H9 (cell line): ENCODE measurements around the gene GRIK1. TPM values are rescaled to one million over a fixed set of nuclear protein-coding genes. Genes with fewer than 3 reads are reported as not detected.

Experiments used
- DNase-seq: peaks from one replicate; pipeline ENCODE4 v3.0.0-alpha.2; 2017
- H2AFZ ChIP-seq: one replicate; pipeline ENCODE4 v1.6.1; 2013; ENCODE audit warnings: mild to moderate bottlenecking, low read length, control low read depth, moderate library complexity
- H2AK5ac ChIP-seq: 2 replicates; pipeline ENCODE4 v1.6.1; 2013; ENCODE audit warnings: low read length, control low read depth, mixed read lengths; ENCODE audit not compliant: insufficient read length
- H2BK120ac ChIP-seq: one replicate; pipeline ENCODE4 v1.6.1; 2013; ENCODE audit warnings: low read depth, mild to moderate bottlenecking, low read length, control low read depth, inconsistent platforms; ENCODE audit not compliant: poor library complexity, severe bottlenecking
- H2BK12ac ChIP-seq: 2 replicates; pipeline ENCODE4 v1.6.1; 2013; ENCODE audit warnings: low read length, control low read depth, mixed read lengths, low read depth; ENCODE audit not compliant: insufficient read length
- H2BK15ac ChIP-seq: 2 replicates; pipeline ENCODE4 v1.6.1; 2013; ENCODE audit warnings: low read depth, low read length, control low read depth
- H2BK20ac ChIP-seq: one replicate; pipeline ENCODE4 v1.6.1; 2013; ENCODE audit warnings: low read depth, mild to moderate bottlenecking, low read length, control low read depth, inconsistent platforms; ENCODE audit not compliant: poor library complexity, severe bottlenecking
- H2BK5ac ChIP-seq: 2 replicates; pipeline ENCODE4 v1.6.1; 2013; ENCODE audit warnings: low read length, control low read depth, mixed read lengths; ENCODE audit not compliant: insufficient read length
- H3K14ac ChIP-seq: 2 replicates; pipeline ENCODE4 v1.6.1; 2013; ENCODE audit warnings: low read length, control low read depth; ENCODE audit not compliant: insufficient read depth
- H3K18ac ChIP-seq: 2 replicates; pipeline ENCODE4 v1.6.1; 2013; ENCODE audit warnings: low read depth, mild to moderate bottlenecking, mixed read lengths, low read length, control low read depth; ENCODE audit not compliant: insufficient read length
- H3K23ac ChIP-seq: 2 replicates; pipeline ENCODE4 v1.6.1; 2013; ENCODE audit warnings: low read length, control low read depth, mixed read lengths, low read depth; ENCODE audit not compliant: insufficient read length
- H3K23me2 ChIP-seq: 2 replicates; pipeline ENCODE4 v1.6.1; 2013; ENCODE audit warnings: low read depth, mild to moderate bottlenecking, mixed read lengths, low read length, control low read depth; ENCODE audit not compliant: insufficient read length, poor library complexity, severe bottlenecking
- H3K27ac ChIP-seq: 2 replicates; pipeline ENCODE4 v1.5.1; 2013; ENCODE audit warnings: low read length, control low read depth, mixed read lengths, low read depth; ENCODE audit not compliant: insufficient read length
- H3K27me3 ChIP-seq: 2 replicates; pipeline ENCODE4 v1.6.1; 2013; ENCODE audit warnings: low read length, control low read depth, inconsistent platforms; ENCODE audit not compliant: insufficient read depth
- H3K4ac ChIP-seq: 2 replicates; pipeline ENCODE4 v1.6.1; 2013; ENCODE audit warnings: low read depth, mild to moderate bottlenecking, control low read depth, inconsistent platforms, low read length, moderate library complexity
- H3K4me1 ChIP-seq: 2 replicates; pipeline ENCODE4 v1.6.1; 2013; ENCODE audit warnings: low read length, control low read depth, inconsistent platforms; ENCODE audit not compliant: insufficient read depth
- H3K4me2 ChIP-seq: 2 replicates; pipeline ENCODE4 v1.6.1; 2013; ENCODE audit warnings: low read length, control low read depth, mixed read lengths; ENCODE audit not compliant: insufficient read length, insufficient read depth
- H3K56ac ChIP-seq: 2 replicates; pipeline ENCODE4 v1.6.1; 2013; ENCODE audit warnings: low read depth, mild to moderate bottlenecking, mixed read lengths, low read length, control low read depth; ENCODE audit not compliant: insufficient read length
- H3K79me1 ChIP-seq: 2 replicates; pipeline ENCODE4 v1.6.1; 2013; ENCODE audit warnings: low read depth, mild to moderate bottlenecking, moderate library complexity, low read length, control low read depth, inconsistent platforms; ENCODE audit not compliant: insufficient read depth, poor library complexity, severe bottlenecking
- H3K79me2 ChIP-seq: 2 replicates; pipeline ENCODE4 v1.6.1; 2013; ENCODE audit warnings: low read length, control low read depth, inconsistent platforms; ENCODE audit not compliant: insufficient read depth
- H3K9ac ChIP-seq: 2 replicates; pipeline ENCODE4 v1.6.1; 2013; ENCODE audit warnings: low read length, control low read depth, mixed read lengths; ENCODE audit not compliant: insufficient read length; ENCODE audit errors: extremely low read depth
- H3K9me3 ChIP-seq: one replicate; pipeline ENCODE4 v1.6.1; 2013; ENCODE audit warnings: low read depth, low read length, inconsistent platforms; ENCODE audit not compliant: control insufficient read depth
- H3T11ph ChIP-seq: one replicate; pipeline ENCODE4 v1.6.1; 2013; ENCODE audit warnings: mild to moderate bottlenecking, low read length, control low read depth, inconsistent platforms
- H4K20me1 ChIP-seq: one replicate; pipeline ENCODE4 v1.6.1; 2013; ENCODE audit not compliant: control insufficient read depth, insufficient read length, insufficient read depth
- H4K5ac ChIP-seq: 2 replicates; pipeline ENCODE4 v1.6.1; 2013; ENCODE audit warnings: low read depth, mild to moderate bottlenecking, mixed read lengths, low read length, control low read depth; ENCODE audit not compliant: insufficient read length
- H4K8ac ChIP-seq: replicated peaks from 2 replicates; pipeline ENCODE4 v1.6.1; 2013; ENCODE audit warnings: low read length, control low read depth, mixed read lengths, low read depth; ENCODE audit not compliant: insufficient read length
- H4K91ac ChIP-seq: 2 replicates; pipeline ENCODE4 v1.6.1; 2013; ENCODE audit warnings: low read depth, mild to moderate bottlenecking, moderate library complexity, mixed read lengths, low read length, control low read depth; ENCODE audit not compliant: insufficient read length
- H3K27ac Mint-ChIP-seq, 3 experiments: 2 replicates in 2 of 3; 3 replicates in 1 of 3; pipeline ENCODE4 v1.8.0; 2020 to 2021; ENCODE audit warnings: mixed read lengths in 3 of 3, mild to moderate bottlenecking in 1 of 3, moderate library complexity in 1 of 3
- H3K27me3 Mint-ChIP-seq: 2 replicates; pipeline ENCODE4 v1.8.0; 2021; ENCODE audit warnings: low read depth, mild to moderate bottlenecking, moderate library complexity, mixed read lengths
- H3K36me3 Mint-ChIP-seq, 3 experiments: 2 replicates in 2 of 3; 3 replicates in 1 of 3; pipeline ENCODE4 v1.8.0; 2020 to 2021; ENCODE audit warnings: low read depth in 3 of 3, mixed read lengths in 3 of 3; ENCODE audit not compliant: insufficient read depth in 1 of 3
- H3K4me1 Mint-ChIP-seq, 2 experiments: 2 replicates each; pipeline ENCODE4 v1.8.0; 2020; ENCODE audit warnings: mixed read lengths in 2 of 2
- H3K4me3 Mint-ChIP-seq, 2 experiments: 2 replicates in 1 of 2; 3 replicates in 1 of 2; pipeline ENCODE4 v1.8.0; 2020 to 2021; ENCODE audit warnings: mild to moderate bottlenecking in 2 of 2, mixed read lengths in 2 of 2, moderate library complexity in 1 of 2
- H3K9me3 Mint-ChIP-seq, 2 experiments: 2 replicates in 1 of 2; 3 replicates in 1 of 2; pipeline ENCODE4 v1.8.0; 2020; ENCODE audit warnings: mild to moderate bottlenecking in 2 of 2, mixed read lengths in 2 of 2, moderate library complexity in 1 of 2
- WGBS: extraction: QIAGEN DNeasy Blood & Tissue Kit; methylation state at CpG from one replicate; pipeline ENCODE4 v1.1.7; 2013; ENCODE audit warnings: missing lambda C conversion rate, low lambda C conversion rate, mixed read lengths; ENCODE audit not compliant: insufficient read length; ENCODE audit errors: extremely low coverage; 5-methylcytosine and 5-hydroxymethylcytosine counted together
- total RNA-seq: library from RNA; stranded (reverse); gene quantifications from 2 replicates; pipeline ENCODE4 v1.2.1, GENCODE V29; 2021
- TF ChIP-seq, protein P1 (sequence below): fragments of 200-600 bp; sonication (generic); conservative IDR thresholded peaks from 3 replicates; pipeline ENCODE4 v1.8.0; 2021; ENCODE audit warnings: antibody characterized with exemption, mild to moderate bottlenecking

Gene GRIK1
- total RNA-seq, 1 experiment from 2014 or later: not detected

DNA sequence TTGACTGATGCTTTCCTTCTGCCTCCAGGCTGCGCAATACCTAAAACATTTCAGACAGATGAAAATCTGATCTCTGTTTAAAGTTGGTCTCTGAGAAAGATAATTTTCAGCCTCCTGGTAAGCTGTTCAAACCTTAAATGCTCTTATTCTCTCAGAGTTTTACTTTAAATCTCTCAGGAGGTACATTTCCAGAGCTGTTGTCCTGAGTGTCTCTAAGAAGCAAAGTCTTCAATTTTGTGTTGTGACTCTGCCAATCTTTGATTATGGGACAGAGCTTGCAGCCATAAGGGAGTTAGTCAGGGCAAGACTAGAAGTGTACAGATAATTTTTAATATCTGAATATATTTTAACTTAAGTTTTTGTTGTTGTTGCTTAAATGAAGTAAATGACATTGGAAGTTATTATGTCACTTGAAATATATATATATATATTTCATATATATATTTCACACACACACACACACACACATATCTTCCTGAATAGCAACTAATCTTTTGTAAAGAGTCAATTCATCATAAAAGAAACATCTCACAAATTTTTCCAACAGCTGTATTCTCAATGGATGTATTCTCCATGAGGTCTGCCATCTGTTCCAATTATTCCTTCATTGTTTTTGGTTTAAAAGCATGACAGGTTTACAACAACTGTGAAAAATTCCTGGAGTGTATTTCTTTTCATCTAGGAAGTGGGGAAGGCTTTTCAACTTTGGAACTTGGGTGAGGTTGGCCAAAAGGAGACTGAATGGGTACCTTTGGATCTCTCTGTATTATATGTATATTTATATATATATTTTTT is 381.7 kb downstream of the GRIK1 start:
- no peaks in the 10 kb centered on the region for H4K20me1 ChIP-seq
- H2BK12ac ChIP-seq: no peak overlapping the region
- no peak overlapping the region for H3K14ac ChIP-seq
- no peak overlapping the region for H4K91ac ChIP-seq
- H4K8ac ChIP-seq: no peak overlapping the region
- H3K4me1 ChIP-seq: no peaks in the 10 kb centered on the region
- H3K23ac ChIP-seq: no peak overlapping the region
- no peaks in the 10 kb centered on the region for H3K9me3 Mint-ChIP-seq
- no peaks in the 10 kb centered on the region for H3K27me3 ChIP-seq
- H2BK20ac ChIP-seq: no peak overlapping the region
- no peaks in the 10 kb centered on the region for H3K27me3 Mint-ChIP-seq
- no peak for DNase-seq
- H2AFZ ChIP-seq: no peak overlapping the region
- TF ChIP-seq, protein P1, sequence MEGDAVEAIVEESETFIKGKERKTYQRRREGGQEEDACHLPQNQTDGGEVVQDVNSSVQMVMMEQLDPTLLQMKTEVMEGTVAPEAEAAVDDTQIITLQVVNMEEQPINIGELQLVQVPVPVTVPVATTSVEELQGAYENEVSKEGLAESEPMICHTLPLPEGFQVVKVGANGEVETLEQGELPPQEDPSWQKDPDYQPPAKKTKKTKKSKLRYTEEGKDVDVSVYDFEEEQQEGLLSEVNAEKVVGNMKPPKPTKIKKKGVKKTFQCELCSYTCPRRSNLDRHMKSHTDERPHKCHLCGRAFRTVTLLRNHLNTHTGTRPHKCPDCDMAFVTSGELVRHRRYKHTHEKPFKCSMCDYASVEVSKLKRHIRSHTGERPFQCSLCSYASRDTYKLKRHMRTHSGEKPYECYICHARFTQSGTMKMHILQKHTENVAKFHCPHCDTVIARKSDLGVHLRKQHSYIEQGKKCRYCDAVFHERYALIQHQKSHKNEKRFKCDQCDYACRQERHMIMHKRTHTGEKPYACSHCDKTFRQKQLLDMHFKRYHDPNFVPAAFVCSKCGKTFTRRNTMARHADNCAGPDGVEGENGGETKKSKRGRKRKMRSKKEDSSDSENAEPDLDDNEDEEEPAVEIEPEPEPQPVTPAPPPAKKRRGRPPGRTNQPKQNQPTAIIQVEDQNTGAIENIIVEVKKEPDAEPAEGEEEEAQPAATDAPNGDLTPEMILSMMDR: no peak
- no peaks in the 10 kb centered on the region for H3K36me3 Mint-ChIP-seq
- no peaks in the 10 kb centered on the region for H3K4me1 Mint-ChIP-seq
- H3K9ac ChIP-seq: no peak overlapping the region
- WGBS: no CpG with 5 or more reads among the region's 1 CpG
- H3K27ac Mint-ChIP-seq: no peak overlapping the region
- H2BK15ac ChIP-seq: no peak overlapping the region
- H3K4me3 Mint-ChIP-seq: no peak overlapping the region
- H3K18ac ChIP-seq: no peak overlapping the region
- H3K79me1 ChIP-seq: no peaks in the 10 kb centered on the region
- no peaks in the 10 kb centered on the region for H3K23me2 ChIP-seq
- H3K4me2 ChIP-seq: no peak overlapping the region
- H4K5ac ChIP-seq: no peak overlapping the region
- H3K9me3 ChIP-seq: no peaks in the 10 kb centered on the region
- H2AK5ac ChIP-seq: no peak overlapping the region
- no peaks in the 10 kb centered on the region for H3K79me2 ChIP-seq
- no peak overlapping the region for H3K4ac ChIP-seq
- H3K27ac ChIP-seq: no peak overlapping the region
- no peak overlapping the region for H2BK120ac ChIP-seq
- no peak overlapping the region for H3T11ph ChIP-seq
- no peak overlapping the region for H2BK5ac ChIP-seq
- H3K56ac ChIP-seq: no peak overlapping the region
